ENCODE measurements around the gene TRIM63.

DNA sequence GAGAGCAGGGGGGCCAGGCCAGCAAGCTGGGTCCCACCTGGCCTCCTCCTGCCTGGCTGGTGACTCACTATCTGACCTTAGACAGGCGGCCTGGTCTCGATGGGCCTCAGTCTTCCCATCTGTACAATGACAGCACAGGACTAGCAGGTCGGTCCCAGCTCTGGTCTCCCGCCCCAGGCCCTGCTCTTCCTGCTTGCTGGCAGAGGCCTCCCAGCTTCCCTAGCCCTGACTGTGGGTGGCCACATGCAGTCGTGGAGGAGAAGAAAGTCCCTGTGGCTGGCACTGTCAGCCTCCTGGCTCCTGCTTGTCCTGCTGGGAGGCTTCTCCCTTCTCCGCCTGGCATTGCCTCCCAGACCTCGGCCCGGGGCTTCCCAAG lies 45.0 kb downstream of the TRIM63 start:
- no peak for TF ChIP-seq CTCF (conservative IDR thresholded peaks at IDR 0.05; ENCODE audit: low read length)
- no peak for TF ChIP-seq EZH2phosphoT487 (IDR thresholded peaks at IDR 0.05; ENCODE audit: borderline replicate concordance, low read depth, low read length)

Data from OCI-LY7 (cell line).